Retinal pigment epithelial cell (primary cell): ENCODE results near the gene FBXO42.

Experiments used
- DNase-seq: peaks from one replicate; pipeline ENCODE4 v3.0.0-alpha.2; 2010; ENCODE audit warnings: low read depth
- H3K4me3 ChIP-seq: 2 replicates; pipeline ENCODE4 v1.5.1; 2011; ENCODE audit warnings: mild to moderate bottlenecking, low read length, control low read depth, moderate library complexity
- CTCF ChIP-seq: conservative IDR thresholded peaks from 2 replicates; pipeline ENCODE4 v1.5.1; 2011; ENCODE audit warnings: low read depth, low read length, control low read depth, inconsistent platforms

Gene FBXO42

GRCh38 chr1:16392740-16393569 lies 40.7 kb upstream of the FBXO42 start:
- no peak overlapping the region for H3K4me3 ChIP-seq
- DNase-seq = no peak
- TF ChIP-seq CTCF = no peak

- TF ChIP-seq CTCF = no peak
- H3K4me3 ChIP-seq = no peak overlapping the region
- DNase-seq = no peak
Observed at GRCh38 chr1:16391411-16391810, 39.1 kb upstream of the FBXO42 start.

GRCh38 chr1:16387201-16388188 lies 35.2 kb upstream of the FBXO42 start:
- no peak for TF ChIP-seq CTCF
- DNase-seq = no peak
- H3K4me3 ChIP-seq = no peak overlapping the region

GRCh38 chr1:16386454-16387113 lies 34.3 kb upstream of the FBXO42 start:
- H3K4me3 ChIP-seq = no peak overlapping the region
- DNase-seq = no peak

GRCh38 chr1:16385659-16386453 lies 33.6 kb upstream of the FBXO42 start:
- DNase-seq = no peak
- no peak for TF ChIP-seq CTCF
- H3K4me3 ChIP-seq = no peak overlapping the region

More at GRCh38 chr1:16386454-16387113, 34.3 kb upstream of the FBXO42 start:
- no peak for TF ChIP-seq CTCF

GRCh38 chr1:16383888-16384287 lies 31.6 kb upstream of the FBXO42 start:
- TF ChIP-seq CTCF = no peak
- no peak for DNase-seq
- no peak overlapping the region for H3K4me3 ChIP-seq
